HG03025 (cell line): ENCODE data around the gene SCFD2.

Source experiments
- ATAC-seq: cut with Tn5 transposase; IDR thresholded peaks from one replicate; pipeline ENCODE4 v1.9.1; 2021; ENCODE audit warnings: mild to moderate bottlenecking, moderate library complexity; ENCODE audit not compliant: unreplicated experiment, low FRiP score

The SCFD2 gene

DNA sequence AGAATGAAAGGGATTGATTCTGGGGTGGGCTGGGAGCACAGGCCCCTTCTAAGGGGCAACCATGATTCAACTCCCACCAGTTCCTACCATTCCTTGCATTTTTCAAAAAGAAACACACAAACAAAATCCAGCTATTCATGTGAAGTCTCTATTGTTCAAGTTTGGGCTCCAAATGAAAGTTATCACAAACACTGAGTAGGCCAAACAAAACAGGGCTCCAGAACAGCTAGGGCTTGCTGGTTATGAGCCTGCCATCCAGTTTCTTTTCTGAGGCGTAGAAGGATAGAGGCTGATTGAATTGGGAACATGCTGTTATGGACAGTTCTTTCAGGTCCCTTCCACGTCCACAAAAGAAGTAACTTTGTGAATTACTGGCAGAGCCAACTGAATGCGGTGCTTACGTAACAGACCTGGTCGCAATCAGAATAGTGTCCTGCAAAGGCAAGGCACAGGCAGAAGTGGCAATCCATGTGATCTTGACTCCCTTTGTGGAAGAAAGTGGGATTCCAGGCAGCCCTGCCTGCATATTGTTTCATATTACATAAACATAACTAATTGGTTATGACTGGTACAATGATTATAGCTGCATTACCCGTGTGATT lies 244.5 kb downstream of the SCFD2 start:
- ATAC-seq = no peak

DNA sequence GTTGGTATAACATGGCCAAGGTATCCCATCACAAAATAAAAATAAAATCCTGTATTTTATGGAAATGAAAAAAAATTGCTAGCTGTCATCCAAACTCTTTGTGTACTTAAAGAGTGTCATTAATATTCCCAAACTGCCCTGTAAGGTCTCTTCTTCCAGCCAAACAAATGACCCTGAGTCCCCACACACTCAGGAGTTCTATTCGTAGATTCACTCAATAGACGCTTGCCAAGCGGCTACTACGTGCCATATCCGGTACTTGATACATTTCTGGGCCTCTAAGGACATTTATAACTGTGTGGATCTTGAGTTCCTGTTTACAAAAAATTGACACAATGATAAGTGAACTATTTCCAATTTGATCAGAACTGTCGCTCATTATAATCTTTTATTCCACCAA lies 245.1 kb downstream of the SCFD2 start:
- ATAC-seq = no peak

DNA sequence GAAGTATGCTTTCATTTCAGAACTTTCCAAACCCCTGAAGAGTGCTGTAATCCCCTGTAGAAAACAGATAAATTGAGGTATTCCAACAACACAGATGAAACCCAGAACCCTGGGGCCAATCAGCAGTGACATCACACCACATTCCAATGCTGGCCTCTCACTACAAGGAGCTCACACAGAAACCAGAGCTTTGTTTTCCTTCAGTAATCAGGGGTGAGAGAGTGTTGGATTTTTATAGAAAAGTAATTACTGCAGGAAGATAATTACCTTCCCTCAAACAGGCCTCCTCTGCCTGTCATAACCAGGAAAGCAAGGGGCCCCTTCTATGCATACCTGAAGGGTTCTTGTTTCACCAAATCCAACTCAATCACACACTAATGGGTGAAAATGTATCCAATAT lies 246.2 kb downstream of the SCFD2 start:
- ATAC-seq = no peak

DNA sequence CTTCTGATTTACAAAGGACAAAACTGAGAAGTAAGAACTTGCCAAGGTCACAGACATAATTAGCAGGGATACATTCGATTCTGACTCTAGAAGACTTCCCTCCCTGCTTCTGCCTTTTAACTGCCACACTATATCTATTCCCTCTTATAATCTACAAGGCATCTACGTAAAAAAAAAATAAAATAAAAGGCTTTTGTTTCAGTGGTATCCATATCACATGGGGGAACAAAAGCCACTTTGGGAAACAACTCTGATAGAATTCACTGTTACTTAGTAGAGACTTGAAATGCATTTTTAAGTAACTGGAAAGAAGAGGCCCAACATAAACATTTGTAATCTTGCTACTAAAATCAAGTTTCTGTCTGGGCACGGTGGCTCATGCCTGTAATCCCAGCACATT lies 247.2 kb downstream of the SCFD2 start:
- no peak for ATAC-seq

- no peak for ATAC-seq
These were observed 248.9 kb downstream of the SCFD2 start for GRCh38 chr4:53116954-53117353.

- no peak for ATAC-seq
These were observed 252.2 kb downstream of the SCFD2 start for GRCh38 chr4:53113431-53114225.

GRCh38 chr4:53105313-53105712 lies 260.5 kb downstream of the SCFD2 start:
- ATAC-seq = no peak

GRCh38 chr4:53103481-53103880 lies 262.4 kb downstream of the SCFD2 start:
- ATAC-seq = no peak

DNA sequence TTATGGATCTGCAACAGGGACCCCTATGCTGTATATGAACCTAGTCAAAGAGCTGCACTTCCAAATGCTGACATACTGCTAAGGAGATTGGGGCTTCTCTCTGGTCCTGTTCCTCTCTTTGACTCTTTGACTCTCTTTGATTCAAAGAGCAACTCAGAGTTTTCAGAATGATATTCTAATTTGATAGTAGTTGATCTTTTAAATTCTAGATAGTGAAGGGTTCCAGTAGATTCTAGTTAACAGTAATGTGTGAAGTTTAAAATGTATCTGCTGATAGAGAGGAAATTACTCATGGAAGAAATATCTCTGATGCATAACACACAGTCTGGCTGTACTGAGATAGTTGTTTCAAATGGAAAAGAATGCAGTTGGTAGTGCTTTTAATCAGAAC lies 264.7 kb downstream of the SCFD2 start:
- no peak for ATAC-seq

- ATAC-seq = no peak
These were observed 265.2 kb downstream of the SCFD2 start for GRCh38 chr4:53100501-53101190.

DNA sequence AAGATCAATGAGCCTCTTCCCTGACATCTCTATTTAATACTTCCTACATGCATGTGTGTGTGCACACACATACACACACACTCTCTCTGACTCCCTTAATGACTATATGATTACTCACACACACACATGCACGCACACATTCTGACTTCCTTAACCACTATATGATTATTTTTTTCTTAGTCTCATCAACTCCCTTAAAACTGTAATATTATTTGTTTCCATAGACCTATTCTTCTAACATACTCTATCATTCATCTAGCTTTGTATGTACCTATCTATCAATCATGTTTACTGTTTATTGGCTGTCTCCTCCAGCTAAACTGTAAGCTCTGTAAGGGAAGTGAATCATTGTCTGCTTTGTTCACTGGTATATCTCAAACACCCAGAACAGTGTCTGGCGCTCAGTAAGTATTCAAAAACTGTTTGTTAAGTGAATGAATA lies 267.2 kb downstream of the SCFD2 start:
- ATAC-seq = no peak

DNA sequence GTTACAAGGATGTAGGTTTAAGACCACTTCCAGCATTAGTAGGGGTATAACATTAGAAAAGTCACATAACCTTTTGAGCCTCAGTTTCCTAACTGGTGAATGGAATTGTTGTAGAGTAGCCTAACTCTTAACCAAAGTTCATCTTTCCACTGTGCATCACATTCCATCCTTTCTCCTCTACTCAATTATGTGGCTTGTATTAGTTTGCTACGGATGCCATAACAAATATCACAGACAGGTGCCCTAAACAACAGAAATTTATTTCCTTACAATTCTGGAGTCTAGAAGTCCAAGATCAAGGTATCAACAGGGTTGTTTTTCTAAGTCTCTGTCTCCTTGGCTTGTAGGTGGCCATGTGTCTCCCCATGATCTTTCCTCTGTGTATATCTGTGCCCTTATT lies 271.8 kb downstream of the SCFD2 start:
- ATAC-seq = no peak

DNA sequence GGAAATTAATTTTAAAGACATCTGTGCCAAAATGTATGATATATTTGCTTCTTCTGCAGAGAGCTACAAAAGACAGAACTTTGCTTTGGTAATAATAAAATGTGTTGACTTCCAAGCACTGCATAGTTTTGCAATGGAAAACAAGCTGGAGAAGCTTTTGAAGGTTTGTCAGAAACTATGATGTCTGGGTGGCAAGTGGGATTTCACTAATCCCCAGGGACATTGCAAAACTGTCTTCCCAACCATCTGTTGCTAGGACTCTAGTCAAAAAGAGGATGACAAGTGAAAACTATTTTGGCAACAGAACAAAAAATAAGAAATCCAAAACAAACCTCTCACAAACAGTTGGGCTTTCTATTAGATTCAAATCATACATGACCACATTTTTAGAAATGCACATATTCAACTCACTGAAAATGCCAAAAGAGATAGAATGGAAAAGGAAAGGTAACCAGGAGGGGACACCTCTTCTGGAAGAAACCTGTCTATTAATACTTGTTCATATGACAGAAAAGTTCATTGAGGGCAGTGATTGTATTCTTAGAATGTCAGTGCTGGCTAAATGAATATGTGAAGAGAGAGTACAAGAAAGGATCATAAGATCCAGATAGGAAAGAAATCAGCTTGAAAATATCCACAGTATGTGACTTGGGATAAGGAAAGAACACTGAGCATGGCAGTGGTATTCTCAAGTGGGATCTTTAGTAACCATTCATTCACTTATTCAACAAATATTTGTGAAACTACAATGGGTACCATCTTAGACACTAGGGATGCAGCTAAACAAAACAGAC lies 275.7 kb downstream of the SCFD2 start:
- no peak for ATAC-seq

DNA sequence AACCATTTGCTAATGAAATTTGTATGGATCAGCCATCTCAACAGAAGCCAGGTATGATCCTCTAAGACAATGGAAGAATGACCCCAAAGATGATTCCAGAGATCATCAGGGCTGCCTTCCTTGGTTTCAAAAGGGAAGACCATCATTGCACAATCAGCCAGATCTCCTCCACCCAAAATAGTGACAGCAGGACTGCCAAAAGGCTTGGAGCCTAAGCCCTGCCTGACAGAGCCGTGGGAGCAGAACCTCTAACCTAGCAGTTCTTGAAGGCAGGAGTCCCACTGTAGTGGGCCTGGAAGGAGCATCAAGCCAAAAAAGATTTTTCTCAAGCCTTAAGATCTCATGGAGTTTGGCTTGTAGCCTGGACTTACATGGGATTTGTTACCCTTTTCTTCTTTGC lies 277.7 kb downstream of the SCFD2 start:
- ATAC-seq = no peak

GRCh38 chr4:53076374-53076958 lies 289.4 kb downstream of the SCFD2 start:
- ATAC-seq = no peak

- no peak for ATAC-seq
These were observed 290.6 kb downstream of the SCFD2 start for GRCh38 chr4:53075162-53075785.

GRCh38 chr4:53068755-53069330 lies 297.0 kb downstream of the SCFD2 start:
- ATAC-seq = no peak

GRCh38 chr4:53067125-53067802 lies 298.6 kb downstream of the SCFD2 start:
- ATAC-seq = no peak

- ATAC-seq = no peak
These were observed 299.7 kb downstream of the SCFD2 start for GRCh38 chr4:53066155-53066554.
